ENCODE measurements around the gene UNC13A.

GRCh38 chr19:17718947-17719711 is 31.0 kb upstream of the UNC13A start, which contains the start of gene MAP1S:
- TF ChIP-seq ZFP30 (CRISPR knock-in tag; IDR thresholded peaks at IDR 0.05) (no peak), ZNF8 (CRISPR knock-in tag; IDR thresholded peaks at IDR 0.05) (no peak)
